T-helper 2 cell (primary cell): ENCODE measurements around the gene GCDH.
"Not testable (repeated sequence)": the region's sequence is repeated elsewhere in the genome, so short reads cannot be mapped to it uniquely, and the experiment has no call there.

ENCODE experiments used
- DNase-seq, 5 experiments: peaks; one replicate each; pipeline versions ENCODE4 v3.0.0 to v3.0.0-alpha.2; 2012 to 2022

Gene GCDH

DNA sequence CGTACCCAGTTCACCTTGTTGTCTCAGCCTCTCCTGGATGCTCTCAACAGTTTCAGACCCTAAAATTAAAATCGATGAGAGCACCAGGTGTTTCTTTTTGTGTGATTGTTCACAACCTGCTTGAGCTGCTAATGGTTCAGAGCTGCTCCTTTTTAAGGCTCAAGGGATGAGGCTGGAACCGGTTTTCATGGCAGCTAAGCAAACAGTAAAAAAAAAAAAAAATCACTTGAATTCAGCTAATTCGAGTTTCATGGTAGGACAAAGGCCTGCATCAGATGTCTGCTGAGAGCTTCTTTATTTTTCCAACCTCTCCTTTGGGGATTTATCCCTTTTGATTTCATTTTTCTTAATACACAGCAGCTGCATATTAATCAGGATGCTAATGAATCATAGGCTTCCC, 21.6 kb downstream of the GCDH start:
- DNase-seq = no peak

DNA sequence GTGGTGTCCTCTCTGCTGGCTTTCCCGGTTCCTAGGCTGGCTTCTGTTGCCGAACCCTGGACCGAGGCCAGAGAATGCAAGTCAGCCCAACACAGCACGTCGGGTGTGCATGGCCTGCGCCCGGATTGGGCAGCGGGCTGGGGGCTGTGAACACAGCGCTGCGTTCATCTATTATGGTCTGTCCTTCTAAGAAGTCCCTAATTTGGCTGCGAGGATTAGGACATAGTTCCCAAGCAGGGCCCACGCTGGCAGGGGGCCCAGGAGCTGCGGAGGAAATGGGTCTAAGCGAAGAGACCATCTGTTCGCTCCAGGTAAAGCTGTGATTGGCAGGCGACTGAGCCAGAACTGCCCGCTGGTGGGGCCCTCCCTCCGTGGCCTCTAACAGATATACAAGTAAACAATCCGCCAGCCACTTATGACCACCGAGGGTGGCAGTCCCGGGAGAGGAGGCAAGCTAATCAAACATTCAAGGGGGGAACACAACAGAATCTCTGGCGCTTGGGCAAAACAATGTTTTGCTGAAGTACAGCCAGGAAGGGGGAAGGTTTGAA, 22.1 kb downstream of the GCDH start:
- no peak for DNase-seq

DNA sequence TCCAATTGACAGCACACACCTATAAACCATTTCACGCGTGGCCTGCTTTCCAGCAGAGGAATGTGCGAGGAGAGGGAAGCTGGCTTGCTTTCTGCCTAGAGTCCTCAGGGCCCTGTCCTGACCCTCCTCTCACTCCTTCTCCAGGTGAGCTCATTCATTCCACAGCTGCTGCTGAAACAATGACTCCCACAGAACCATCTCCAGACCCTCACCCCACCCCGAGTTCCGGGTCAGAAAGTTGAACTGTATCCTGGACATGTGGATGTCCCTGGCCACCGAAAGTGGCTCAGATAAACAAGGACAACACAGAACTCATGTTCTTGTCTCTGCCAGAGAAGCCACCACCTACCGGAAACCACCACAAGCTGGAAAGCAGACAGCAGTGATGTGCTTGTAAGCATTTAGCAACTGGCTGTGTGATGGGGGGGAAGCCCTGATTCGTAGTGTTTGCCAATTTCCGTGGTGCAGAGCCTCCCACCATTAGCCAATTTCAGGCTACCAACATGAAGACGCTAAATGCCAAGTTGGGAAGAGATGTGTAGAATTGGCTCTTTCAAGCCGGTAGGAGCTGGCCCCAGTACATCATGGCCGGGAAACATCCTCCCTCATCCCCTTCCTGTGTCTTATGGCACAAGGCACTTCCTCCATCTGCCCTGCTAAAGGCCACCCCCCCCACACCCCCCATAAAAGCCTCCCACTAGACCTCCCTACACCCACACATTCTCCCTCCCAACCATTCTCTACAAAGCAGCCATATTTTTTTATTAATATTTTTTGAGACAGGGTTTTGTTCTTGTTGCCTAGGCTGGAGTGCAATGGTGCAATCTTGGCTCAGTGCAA, 23.1 kb downstream of the GCDH start:
- peak in 3 of 5 experiments; percentile 24 to 89 (median 39) for DNase-seq

DNA sequence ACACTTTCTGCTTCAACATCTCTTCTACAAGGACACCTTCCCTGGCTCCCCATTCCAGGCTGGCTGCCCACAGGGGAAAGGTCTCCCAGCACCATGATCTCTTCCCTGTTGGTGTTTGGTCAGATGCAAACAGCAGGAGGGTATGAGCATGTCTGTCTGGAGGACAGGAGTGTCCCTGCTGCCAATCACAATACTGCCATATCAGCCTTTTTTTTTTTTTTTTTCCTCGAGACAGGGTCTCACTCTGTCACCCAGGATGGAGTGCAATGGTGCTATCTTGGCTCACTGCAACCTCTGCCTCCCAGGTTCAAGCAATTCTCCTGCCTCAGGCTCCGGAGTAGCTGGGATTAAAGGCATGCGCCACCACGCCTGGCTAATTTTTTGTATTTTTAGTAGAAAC, 24.9 kb downstream of the GCDH start:
- not testable (repeated sequence) for DNase-seq

DNA sequence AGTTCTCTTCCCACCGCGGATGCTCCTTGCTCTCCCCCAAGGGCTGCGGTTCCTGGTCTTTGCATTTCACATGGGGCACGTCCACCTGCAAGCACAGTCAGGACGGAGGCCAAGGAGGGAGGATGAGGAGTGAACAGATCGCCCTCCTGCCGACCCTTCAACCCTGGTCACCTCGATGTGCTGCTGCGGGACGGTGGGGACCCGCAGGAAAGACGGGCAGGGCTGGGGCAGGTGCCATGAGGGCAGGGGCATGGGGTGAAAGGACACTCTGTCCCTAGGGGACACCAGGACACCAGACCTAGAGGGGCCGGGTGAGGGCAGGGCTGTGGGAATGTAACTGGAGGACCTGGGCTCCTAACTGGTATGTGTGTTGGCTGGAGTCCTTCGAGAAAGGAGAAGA, 27.3 kb downstream of the GCDH start:
- DNase-seq = no peak

DNA sequence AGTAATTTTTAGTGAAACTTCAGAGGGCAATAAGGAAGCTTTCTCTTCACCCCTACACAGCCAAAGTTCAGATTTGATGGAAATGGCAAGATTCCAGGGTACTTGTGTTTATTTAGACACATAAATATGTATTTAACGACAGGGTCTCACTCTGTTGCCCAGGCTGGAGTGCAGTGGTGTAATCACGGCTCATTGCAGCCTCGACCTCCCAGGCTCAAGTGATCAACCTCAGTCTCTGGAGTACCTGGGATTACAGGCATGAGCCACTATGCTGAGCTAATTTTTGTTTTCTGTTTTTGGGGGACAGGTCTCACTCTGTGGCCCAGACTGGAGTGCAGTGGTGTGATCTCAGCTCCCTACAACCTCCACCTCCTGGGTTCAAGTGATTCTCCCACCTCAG, 30.1 kb downstream of the GCDH start:
- DNase-seq = no peak

DNA sequence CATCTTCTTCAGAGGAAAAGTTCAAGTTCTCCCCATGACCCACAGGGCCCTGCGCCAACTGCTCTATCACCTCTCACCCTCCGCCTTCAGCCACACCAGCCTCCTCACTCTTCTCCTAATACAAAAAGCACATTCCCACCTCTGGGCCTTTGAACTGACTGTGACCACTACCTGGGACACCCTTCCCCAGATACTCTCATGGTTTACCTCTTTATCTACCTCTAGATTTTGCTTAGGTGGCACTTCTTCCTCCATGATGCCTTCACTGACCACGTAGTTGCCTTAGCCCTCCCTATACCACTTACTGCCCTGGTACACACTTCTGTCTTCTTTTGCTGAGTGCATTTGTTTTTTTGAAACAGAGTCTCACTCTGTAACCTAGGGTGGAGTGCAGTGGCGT, 32.0 kb downstream of the GCDH start:
- DNase-seq = no peak

DNA sequence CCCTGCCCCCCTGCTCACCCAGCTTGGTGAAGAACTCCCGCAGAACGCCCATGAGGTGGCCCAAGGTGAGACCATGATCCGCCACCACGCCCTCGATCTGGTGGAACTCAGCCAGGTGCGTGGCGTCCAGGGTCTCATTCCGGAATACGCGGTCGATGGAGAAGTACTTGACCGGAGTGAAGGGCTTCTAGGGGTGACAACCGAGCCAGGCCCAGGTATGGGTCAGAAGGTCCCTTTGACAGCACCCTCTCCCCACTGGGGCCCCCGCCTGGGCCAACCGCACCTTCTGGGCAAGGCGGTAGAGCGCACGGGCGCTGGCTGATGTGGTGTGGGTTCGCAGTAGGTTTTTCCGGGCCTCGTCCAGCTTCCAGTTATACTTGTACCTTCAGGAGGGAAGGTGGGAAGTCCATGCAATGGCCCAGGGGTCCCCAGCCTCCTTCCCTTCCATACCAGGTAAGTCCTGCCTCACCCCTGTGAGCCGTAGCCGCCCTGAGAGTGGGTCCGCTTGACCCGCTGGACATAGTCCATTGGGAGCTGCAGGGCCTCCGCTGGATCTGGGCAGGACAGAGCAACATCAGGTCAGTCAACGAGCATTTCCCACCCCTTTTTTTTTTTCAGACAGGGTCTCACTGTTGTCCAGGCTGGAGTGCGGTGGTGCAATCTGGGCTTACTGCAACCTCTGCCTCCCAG, 33.8 kb downstream of the GCDH start:
- DNase-seq = no peak

DNA sequence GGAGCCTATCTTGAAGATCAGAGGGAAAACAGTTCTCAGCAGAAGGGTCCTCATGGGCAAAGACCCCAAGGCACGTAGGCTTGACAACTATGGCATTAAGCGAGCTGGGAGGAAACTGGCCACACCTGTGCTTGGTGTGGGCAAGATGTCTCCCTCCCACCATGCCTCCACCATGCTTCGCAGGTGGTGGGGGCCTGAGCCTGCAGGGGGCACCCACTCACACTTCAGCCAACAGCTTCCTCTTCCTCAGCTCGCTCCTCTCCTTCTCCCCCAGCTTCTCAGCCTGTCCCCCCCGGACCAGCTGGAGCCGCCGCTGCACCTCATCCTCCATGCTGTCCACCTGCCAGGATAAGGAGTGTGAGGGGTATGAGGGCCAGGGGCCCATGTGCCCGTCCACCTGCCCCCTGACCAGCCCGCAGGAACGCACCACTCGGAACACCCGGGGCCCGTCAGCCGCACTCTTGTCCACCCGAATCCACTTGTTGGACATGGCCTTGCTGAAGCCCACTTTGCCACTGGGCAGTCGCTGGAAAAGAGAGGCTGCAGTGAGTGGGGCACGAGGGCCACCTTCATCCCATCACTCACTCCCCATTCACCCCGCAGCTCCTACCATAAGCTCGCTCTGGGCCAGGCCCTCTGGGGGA, 39.2 kb downstream of the GCDH start:
- no peak for DNase-seq

DNA sequence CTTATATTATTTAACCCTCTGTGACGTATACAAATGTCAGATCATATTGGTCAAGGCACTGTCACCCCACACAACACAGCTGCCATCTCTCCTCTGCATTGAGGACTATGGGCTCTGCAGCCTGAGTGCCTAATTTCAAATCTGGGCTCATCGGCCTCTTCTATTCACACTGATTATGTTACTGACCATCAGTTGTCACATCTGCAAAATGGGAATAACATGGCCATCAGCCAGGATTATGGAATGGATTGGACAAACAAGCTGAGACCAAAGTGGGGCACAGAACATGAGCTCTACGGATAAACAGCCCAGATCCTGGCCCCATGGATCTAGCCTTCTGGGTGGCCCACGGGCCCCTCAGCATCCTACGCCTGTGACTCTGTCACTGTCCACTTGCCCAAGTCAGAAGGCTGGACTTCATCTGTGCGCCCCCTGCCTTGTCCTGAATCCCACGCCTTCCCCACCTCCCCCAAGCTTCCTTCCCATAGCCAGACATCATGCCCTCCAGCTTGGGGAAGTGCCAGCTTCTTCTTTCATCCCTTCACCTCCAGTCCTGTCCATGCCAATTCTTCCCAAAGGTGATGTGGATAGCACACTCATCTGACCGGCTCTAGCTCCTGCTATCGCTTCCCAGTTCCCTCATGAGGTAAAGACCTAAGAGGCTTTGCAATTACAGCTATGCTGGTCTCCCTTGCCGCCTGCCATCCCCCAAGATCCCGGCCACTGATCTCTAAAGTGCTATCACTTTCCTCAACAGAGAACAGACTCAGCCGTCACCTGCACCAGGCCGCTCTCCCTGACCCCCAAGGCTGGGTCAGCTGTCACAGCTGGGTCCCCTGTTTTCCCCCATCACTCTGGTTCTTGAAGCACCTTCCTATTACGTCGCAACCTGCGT, 41.7 kb downstream of the GCDH start:
- DNase-seq = no peak

DNA sequence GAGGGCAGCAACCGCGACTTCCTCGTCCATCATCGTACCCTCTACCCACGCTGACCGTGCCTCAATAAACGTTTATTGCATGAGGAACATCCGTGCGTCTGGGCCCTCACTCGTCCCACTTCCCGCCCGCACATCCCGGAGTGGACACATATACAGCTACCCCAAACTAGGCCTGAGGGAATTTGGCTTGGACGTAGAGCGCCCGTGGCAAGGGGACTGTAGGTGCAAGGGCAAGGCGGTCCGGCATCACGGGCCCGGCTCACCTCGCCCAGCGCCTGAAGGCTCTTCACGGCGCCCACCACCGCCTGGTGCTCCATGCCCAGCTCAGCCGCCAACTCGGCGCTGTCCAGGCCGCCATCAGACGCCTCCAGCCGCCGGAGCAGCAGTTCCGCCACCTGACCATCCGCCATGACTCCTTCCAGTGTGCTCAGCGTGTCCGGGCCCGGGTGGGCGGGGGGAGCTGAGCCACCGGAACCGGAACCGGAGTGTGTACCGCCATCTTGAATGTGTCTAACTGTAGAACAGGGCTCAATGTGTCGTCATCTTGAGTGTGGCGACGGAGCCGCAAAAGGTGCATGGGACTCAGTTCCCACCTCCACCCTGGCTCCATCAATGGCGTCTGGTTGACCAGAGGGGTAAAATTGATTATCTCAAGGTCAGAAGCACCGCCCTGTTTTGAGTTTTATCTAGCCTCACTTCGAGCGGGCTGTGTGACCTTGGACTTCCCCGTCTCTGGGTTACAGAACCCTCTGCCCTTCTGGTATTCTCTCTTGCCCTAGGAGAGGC, 42.5 kb downstream of the GCDH start, which contains the start of gene FARSA:
Gene FARSA, minus strand, starts transcription at position 425 of the 786 bp plus-strand sequence. Its CDS starts 15 bp downstream, at position 410.
- DNase-seq = peak; percentile 75 to 94 (median 82)

DNA sequence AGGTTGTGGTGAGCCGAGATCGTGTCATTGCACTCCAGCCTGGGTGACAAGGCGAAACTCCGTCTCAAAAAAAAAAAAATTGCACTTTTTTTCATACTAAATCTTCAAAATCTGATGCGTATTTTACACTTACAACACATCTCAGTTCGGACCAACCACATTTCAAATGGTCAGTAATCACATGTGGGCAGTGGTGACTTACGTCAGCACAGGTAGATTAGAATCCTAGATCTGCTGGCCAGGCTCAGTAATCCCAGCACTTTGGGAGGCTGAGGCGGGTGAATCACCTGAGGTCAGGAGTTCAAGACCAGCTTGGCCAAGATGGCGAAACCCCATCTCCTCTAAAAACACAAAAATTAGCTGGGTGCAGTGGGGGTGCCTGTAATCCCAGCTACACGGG, 44.1 kb downstream of the GCDH start:
- DNase-seq = no peak

DNA sequence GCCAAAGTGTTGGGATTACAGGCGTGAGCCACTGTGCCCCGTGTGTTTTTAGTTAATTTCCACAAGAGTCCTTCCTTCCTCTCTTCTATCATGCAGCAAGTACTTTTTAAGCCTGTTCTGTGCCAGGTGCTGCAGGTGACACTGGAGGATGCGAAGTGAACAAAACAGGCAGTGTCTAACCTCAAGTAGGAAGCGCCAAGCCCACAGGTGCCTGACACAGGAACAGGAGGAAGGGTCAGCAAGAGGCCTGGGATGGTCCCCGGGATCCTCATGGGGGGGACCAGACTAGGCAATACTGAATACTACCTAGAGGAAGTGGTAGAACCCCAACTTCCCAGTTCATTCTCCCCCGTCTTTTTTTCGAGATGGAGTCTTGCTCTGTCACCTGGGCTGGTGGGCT, 45.6 kb downstream of the GCDH start:
- no peak for DNase-seq

DNA sequence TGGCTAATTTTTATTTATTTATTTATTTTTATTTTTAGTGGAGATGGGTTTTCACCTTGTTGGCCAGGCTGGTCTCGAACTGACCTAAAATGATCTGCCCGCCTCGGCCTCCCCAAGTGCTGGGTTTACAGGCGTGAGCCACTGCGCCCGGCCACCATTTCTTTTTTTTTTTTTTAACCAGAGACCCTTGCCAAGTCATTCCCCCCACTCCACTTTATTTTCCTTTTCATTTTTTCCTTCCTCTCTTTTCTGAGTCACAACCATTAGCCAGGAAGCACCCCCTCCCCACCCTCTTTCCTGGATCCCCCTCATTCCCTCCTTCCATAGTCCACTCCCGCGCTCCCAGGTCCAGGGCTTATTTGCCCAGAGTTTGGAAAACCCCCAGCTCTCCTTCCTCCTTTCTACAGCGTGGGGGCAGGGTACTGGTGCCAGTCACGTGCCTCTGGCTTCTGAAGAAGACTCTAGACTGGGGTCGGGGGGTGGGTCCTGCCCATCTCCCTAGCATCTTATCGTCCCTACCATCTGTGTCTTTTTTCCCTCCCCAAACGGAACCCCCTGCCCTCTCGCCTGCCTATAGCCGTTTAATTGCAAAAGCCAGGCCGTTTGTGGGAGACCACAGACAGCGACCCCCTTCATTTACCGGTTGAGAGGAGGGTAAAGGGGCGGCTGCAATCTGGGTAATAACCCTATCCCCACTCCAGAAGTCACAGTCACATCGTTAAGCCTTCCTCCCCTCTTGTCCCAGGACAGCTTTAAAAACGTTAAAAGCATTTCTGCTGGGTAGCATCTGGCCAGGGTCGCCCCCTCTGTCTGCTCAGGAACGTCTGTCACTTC, 46.4 kb downstream of the GCDH start:
- peak in 1 of 5 experiments; percentile 45 for DNase-seq

DNA sequence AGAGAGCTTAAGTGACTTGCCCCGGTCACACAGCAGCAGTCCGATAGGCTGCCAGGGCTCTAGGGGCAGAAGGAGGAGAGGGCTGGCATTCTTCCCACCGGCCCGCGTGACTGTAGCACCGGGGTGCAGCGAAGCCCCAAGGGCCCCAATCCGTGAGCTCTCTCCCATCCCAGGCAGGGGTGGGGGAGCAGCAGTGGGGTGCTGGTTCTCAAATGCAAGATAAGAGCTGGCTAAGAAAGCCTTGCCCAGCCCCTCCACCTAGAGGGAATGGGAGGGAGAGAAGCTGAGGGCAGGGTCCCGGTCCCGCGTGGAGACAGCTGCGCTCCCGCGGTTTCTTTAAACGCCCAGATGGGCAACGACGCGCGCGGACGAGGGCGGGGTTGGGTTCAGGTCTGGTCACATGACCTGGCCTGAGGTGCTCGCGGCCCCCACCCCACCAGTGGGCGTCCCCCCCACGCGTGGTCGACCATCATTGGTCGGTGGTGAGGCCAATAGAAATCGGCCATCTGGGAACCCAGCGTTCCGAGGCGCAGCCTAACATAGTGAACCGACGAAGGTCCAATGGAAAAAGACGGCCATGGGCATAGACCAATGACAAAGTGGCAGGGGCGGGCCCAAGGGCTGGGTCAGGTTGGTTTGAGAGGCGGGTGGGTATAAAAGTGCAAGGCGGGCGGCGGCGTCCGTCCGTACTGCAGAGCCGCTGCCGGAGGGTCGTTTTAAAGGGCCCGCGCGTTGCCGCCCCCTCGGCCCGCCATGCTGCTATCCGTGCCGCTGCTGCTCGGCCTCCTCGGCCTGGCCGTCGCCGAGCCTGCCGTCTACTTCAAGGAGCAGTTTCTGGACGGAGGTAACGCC, 47.2 kb downstream of the GCDH start, which contains the start of gene CALR:
Gene CALR, plus strand, starts transcription at position 683 of the 852 bp plus-strand sequence. Its CDS starts 71 bp downstream, at position 754.
- DNase-seq = peak; percentile 90 to 100 (median 99)

DNA sequence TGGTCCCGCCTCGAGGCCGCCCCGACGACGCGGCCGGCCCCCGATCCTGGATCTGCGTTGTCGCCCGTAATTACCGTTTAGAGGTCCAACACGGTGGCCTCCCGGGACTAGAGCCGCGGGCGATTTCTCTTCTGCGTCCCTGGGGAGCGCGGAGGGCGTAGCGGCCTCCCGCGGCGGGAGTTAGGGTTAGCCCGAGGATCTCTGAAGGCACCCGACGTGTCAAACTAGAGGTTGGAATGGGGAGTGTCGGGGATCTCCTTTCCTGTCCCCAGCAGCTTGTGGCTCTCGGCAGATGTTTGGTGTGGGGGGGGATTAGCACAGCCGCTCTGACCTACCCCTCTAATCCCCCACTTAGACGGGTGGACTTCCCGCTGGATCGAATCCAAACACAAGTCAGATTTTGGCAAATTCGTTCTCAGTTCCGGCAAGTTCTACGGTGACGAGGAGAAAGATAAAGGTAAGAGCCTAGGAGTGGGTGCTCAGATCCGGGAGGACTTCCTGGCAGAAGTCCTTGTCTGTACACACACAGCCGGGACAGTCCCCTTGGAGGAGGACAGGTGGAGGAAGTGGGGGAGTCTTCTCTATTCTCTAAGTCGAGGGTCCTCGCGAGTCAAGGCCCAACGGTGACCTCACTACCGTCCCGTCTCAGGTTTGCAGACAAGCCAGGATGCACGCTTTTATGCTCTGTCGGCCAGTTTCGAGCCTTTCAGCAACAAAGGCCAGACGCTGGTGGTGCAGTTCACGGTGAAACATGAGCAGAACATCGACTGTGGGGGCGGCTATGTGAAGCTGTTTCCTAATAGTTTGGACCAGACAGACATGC, 48.0 kb downstream of the GCDH start:
- DNase-seq = peak in 3 of 5 experiments; percentile 20 to 63 (median 20)

DNA sequence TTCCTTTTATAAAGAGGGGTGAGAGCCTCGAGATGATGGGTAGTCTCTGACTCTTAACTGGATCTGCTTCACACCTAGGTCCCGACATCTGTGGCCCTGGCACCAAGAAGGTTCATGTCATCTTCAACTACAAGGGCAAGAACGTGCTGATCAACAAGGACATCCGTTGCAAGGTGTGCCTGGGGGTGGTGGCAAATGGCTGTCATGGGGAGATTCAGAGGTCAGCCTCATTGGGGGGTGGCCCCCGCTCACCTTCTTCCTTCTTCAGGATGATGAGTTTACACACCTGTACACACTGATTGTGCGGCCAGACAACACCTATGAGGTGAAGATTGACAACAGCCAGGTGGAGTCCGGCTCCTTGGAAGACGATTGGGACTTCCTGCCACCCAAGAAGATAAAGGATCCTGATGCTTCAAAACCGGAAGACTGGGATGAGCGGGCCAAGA, 49.0 kb downstream of the GCDH start:
- peak in 1 of 5 experiments; percentile 27 for DNase-seq

DNA sequence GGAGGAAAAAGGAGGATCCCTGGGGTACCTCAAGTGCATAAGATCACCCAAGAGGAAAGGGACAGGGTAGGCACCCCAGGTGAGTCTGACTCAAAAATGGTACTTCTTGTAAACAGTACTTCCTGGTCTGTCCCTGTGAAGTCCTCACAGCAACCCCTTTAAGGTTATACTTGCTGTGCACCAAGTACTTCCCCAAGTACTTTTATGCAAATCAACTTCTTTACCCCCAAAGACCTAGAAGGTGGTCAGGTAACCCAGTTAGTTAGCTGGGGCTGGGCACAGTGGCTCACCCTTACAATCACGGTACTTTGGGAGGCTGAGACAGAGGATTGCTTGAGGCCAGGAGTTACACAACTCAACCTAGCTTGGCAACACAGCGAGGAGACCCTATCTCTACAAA, 49.9 kb downstream of the GCDH start:
- peak in 1 of 5 experiments; percentile 26 for DNase-seq
